Activated effector memory CD4-positive, alpha-beta T cell treated with anti-CD3 and anti-CD28 coated beads, Interleukin-2, amount 50 U/mL, for 16 hours (primary cell): ENCODE measurements around the gene CAVIN3.
"Not testable (repeated sequence)": the region's sequence is repeated elsewhere in the genome, so short reads cannot be mapped to it uniquely, and the experiment has no call there.

Source experiments
- DNase-seq: peaks from one replicate; pipeline ENCODE4 v3.0.0-alpha.2; 2020

The CAVIN3 gene

DNA sequence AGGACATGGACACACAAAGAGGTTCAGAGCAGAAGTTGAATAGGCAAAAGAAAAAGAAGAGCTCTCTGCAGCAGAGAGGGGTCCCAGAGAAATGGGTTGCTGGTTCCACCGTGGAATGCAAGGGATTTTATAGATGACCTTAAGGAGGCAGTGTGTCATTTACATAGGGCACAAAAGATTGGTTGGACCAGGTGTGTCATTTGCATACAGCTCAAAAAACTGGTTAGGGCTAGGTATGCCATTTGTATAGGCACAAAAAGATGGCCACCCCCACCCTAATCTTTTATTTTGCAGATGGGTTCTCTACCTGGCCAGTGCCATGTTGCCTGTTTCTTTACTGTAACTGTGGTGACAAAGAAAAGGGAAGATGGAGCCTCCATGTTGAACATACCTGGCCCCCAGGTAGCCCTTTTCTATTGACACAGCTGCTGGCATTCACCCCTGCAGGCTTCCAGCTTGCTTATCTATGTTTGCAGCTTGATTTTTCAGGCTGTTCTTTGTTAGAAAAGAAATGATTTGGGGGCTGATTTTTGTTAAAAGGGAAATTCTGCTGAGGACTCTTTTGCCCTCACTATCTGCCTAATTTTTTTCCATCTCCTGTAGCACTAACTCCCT, 3.1 kb upstream of the CAVIN3 start:
- DNase-seq = no peak

DNA sequence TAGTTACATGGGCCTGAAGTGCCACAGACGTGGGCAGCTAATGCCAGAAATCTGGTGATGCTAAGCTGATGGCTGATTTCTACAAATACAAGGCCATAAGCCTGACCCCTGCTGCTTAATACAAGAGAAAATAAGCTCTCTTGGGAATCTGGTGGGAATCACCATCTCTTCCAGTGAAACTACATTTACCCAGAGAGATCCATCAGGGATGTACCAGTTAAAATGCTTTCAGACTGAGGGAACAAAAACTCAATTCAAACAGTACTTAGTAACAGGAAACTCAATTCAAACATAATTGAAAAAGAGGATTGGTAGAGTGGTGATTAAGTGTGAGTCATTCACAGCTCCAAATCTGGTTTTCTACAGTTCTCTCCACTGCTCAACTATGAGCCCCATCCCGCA, 1.7 kb upstream of the CAVIN3 start:
- DNase-seq = no peak

DNA sequence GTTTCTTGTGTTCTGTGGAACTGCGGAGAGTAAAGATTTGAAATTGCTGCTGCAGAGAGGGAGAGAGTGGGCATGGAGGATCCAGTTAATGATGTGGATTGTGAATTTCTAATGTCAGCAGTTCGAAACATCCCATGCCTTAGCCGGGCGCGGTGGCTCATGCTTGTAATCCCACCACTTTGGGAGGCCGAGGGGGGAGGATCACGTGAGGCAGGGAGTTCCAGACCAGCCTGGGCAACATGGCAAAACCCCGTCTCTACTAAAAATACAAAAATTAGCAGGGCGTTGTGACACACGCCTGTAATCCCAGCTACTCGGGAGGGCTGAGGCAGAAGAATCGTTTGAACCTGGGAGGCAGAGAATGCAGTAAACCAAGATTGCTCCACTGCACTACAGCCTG, 1.1 kb upstream of the CAVIN3 start:
- DNase-seq = no peak

DNA sequence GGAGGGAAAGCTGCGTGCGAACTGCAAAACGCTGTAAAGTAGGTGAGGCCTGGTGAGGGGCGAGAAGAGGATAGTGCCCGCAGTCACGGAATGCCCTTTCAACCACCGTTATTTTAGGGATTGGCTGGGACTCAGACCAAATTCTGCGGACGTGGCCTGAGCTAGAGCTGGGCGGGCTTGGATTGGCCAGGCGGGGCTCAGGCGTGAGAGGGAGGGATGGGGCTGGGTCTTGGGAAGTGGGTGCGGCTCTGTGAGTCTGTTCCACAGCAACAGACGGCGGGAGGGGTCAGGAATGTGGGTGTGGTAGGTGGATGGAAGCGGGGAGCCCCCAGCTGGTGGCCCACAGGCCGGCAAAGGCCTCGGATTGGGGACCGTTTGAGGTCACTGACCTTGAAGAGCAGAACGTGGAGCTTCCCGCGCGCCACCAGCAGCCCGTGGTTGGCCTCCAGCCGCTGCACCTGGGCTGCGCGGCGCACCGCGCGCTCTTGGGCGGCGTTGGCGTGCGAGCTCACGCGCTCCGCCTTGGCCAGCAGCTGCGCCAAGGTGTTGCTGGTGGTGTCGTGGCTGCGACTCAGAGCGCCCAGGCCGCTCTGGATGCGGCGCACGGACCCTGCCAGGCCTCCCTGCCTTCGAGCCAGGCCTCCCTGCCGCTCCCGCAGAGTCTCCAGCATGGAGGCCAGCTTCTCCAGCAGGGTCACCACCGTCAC, 444 bp downstream of the CAVIN3 start:
- DNase-seq = peak; percentile 64

DNA sequence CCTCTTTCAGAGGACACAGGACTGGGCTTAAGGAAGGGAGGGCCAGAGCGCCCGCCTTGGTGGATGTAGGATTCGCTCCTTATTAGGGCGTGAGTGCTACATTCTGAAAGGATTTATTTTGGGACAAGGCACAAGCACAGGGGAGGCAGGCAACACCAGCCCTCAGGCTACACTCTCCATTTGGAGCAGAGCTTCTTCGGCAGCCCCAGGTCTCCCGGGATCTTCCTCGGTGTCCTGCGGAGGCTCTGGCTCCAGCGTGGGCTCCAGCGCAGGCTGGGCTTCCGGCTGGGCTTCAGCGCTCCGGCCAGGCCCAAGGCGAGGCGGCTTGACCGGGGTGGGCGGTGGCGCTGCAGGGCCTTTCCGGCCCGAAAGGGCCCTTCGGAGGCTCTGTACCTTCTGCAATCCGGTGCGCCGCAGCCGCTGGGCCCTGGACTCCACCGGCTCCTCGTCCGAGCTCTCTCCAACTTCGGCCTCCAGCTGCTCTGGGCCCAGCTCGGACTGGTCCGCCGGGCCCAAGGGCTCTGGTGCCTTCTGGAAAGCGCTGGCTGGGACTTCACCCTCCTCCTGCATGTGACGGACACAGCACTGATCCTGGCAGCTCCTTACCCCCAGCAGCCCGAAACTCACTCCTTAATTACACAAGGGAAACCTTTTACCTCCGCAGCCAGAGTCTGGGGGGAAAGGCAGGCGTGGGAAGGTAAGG, 1.1 kb downstream of the CAVIN3 start:
- no peak for DNase-seq

DNA sequence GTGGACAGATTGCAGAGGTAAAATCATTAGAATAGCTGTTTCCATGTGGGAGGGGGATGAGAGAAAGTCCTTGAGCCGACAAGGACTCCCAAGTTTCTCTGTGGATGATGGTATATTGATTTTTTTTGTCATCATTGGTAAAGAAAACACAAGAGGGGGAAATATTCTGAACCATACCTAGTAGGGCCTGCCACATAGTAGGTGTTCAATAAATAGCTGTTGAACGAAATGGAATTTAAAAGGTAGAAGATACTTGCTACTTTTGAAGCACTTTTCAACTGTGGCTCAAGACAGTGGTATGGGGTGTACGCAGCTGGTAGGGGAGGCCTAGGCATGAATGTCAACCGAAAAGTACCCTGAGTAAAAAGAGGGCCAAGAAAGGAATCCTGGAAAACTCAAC, 2.1 kb downstream of the CAVIN3 start:
- DNase-seq = no peak

DNA sequence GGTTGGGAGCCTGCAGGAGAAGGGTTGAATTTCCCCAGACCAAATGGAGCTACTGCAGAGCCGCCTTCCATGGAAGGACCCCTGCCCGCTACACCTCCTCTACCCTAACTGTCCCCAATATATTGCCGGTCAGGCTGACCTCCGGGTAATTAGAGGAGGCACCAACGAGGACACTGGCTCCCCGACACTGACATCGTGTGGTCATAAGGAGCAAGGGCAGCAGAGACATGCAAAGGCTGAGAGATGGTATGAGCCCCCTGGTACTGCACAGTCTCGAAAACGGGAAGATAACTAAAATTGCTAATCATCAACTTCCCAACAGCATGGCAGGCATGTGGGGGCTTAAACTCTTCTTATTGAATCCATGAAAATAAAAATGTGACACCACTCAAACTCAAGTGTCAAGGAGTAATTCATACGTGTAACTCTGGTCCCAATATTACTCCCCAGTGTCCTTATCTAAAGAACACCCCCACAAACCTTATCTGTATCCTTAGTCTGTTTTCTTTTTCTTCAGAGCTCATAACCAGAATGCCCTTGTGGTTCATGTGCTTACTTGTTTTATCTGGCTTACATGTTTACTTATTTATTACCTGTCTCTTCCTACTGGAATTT, 4.4 kb downstream of the CAVIN3 start:
- DNase-seq = no peak

DNA sequence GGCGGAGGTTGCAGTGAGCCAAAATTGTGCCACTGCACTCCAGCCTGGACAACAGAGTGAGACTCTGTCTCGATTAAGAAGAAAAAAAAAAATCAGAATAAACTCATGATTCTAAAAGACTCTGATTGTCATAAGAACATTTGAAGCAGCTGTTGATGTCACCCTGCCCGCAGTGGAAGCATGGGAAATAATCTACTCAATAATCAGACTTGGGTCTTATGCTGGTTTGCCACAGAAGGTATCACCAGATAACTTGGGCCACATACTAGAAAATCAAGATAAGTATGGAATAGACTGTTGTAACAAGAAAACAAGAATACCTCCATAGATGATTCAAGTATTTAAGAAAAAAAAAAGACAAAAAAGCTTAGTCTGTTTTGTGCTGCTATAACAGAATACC, 8.2 kb downstream of the CAVIN3 start:
- no peak for DNase-seq

DNA sequence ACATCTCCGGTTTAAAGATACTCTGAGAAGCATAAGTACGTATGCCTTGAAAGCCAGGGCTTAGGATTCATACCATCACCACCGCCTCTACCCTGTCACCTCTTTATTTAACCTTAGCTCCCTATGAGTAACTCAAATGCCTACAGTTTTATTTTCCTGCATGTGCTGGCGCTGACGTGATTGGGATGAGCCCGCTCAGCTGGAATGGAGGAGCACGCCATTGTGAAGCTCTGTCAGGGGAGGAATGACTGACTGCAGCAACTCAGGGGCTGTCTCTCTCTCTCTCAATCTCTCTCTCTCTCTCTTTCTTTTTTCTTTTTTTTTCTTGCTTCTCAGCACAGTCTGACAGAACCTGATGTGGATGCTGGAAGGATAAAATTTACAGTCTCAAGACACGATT, 12.4 kb downstream of the CAVIN3 start:
- no peak for DNase-seq

DNA sequence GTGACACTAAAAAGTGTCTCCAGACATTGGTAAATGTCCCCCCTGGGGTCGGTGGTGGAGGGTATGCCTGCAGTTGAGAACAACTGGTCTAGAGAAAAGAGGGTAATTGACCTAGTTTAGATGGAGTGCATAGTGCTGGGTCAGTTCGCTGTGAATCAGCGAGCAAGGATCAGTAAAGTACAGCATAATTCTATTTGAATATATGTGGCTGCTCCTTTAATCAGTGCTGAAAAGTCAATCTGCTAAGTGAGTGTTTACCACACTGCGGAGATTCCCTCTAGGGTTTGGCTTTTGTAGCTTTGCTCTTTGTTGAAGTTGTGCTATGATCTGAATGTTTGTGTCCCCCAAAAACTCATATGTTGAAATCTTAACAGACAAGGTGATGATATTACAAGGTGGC, 15.0 kb downstream of the CAVIN3 start:
- DNase-seq = no peak

DNA sequence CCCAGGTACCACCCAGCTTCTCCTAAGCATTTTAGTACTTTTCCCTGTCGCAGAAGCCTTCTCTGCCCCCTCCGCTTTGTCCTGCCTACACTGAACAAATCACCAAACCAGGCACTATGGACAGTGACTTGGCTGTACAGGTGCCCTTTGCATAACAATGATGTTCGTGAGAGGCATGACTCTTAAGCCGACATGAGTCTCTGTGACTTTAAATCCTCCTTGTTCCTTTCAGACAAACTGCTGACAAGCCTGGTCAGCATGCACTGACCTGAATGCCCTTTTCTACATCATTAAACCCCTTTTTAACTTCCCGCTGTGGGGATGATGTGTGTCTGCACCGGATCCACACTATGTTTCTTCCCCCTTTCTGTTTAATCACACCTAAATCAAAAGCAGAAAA, 16.6 kb downstream of the CAVIN3 start:
- DNase-seq = no peak

DNA sequence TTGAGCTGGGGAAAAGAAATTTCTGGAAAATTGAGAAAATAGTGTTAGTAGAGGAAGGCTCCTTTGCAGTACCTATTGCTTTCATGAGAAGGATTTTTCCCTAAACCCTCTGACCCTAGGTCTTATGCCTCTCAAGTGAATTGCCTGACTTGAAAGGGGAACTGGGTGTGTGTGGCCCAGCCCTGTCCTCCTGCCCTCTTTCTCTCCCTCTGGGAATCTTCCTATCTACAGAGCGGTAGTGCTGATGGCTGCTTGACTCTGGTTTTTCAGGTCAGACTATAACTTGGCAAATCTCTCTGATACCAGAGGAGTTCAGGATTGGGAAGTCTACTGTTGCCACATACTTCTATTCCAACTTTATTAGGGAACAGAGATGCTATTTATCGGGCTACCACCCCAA, 19.2 kb downstream of the CAVIN3 start:
- no peak for DNase-seq

DNA sequence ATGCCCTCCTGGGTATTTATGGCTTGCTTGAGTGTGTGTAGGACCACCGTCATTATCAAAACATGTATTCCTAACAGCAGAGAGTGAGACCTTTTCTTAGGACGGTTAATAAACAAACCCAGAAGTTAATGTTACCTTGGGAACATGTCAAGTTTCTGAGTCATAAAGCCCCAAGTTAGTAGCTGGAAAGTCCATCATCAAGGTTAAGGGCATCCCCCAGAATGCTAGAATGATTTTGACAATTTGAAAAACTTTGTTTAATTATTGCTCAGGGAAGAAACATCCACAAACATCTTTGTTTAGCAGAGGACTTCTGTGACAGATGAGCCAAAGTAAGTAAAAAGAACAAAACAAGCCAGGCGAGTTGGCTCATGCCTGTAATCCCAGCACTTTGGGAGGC, 20.0 kb downstream of the CAVIN3 start:
- DNase-seq = no peak

DNA sequence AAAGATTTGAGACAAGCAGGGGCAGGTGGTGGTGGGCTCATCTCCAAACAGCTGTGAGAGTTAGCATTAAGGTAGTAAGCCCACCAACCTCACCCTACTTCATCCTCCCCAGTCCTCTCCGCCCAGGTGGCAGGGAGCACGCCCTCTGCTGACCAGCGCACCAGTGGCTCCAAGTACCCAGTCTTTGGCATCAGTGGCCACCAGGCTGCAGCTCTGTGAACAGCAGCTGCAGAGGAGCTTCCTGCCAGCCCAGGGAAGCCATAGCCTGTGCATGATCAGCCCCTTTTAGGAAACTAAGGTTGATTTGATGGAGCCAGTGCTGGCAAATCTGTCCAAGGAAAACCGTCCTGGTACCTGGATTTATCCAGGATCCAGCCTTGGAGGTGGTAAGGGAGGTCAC, 21.7 kb downstream of the CAVIN3 start:
- DNase-seq = no peak

DNA sequence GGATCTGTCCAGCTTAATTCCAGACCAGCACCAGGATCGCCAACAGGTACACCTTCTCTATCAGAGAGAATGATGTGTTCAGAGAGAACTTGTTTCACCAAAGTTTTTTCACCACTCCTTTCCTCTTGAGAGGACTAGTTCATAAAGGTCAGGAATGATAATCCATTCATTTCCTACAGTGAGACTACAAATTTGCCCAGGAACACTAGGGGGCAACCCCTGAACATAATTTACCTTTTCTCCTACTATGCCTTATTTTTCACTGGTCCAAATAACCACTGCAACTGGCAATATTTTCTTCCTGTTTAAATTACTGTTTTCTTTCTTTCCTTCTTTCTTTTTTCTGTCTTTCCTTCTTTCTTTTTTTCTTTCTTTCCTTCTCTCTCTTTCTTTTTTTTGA, 22.5 kb downstream of the CAVIN3 start:
- no peak for DNase-seq

DNA sequence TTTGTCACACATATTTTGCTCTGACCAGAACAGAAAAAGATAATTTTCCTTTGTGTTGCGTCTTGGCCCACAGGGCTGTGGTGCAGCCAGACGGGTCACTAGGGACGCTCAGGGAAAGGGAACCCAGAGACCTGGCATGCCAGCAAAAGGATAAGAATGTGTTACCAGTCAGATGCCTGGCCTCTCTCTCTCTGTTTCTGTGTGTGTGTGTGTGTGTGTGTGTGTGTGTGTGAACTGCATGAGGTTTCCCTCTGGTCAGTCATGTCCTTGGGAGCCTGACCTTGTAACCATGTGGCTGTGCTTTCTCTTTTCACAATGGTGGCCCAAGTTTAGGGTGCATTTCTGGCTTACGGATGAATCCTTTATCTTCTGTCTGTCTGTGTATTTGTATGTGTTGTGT, 35.3 kb downstream of the CAVIN3 start:
- no peak for DNase-seq

DNA sequence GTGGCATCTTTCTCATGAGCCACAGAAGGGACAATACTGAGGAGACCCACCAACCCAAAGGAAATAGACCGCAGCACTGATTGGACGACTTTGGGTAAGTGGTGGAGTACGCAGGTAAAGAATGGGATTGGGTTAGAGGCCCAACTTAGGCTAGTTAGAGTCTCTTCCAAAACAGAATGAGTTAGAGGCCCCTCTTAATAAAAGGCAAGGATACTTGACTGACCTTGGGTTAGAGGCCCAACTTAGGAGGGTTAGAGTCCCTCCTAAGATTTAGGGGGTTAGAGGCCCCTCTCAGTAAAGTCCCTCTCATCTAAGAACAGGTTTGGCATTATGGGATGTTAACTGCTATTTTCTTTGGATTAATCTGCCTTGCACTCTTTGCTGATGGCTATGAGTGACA, 36.1 kb downstream of the CAVIN3 start:
- no peak for DNase-seq

DNA sequence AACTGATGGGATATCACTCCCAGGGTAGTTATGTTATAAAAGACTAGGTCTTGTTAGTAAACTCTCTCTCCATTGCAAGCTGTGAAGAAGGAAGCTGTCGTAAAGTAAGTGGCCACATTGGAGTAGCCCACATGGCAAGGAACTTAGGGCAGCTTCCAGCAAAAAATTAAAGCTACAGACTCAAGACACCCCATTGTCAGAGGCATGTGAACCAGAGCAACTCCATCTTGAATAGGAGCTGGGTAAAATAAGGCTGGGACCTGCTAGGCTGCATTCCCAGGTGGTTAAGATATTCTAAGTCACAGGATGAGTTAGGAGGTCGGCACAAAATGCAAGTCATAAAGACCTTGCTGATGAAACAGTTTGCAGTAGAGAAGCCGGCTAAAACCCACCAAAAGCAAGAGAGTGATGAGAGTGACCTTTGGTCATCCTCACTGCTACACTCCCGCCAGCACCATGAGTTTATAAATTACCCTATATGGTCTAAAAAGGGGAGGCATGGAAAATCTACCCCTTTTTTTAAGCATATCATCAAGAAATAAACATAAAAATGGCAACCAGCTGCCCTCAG, 36.8 kb downstream of the CAVIN3 start:
- no peak for DNase-seq

DNA sequence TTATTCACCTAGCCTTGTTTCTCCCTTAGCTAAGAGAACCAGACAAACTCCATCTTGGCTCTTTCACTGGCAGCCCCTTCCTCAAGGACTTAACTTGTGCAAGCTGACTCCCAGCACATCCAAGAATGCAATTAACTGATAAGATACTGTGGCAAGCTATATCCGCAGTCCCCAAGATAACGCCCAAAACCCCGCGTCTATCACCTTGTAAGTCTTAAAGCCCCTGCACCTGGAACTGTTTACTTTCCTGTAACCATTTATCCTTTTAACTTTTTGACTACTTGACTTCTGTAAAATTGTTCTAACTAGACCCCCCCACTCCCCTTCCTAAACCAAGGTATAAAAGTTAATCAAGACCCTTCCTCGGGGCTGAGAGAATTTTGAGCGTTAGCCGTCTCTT, 39.5 kb downstream of the CAVIN3 start:
- DNase-seq = not testable (repeated sequence)

DNA sequence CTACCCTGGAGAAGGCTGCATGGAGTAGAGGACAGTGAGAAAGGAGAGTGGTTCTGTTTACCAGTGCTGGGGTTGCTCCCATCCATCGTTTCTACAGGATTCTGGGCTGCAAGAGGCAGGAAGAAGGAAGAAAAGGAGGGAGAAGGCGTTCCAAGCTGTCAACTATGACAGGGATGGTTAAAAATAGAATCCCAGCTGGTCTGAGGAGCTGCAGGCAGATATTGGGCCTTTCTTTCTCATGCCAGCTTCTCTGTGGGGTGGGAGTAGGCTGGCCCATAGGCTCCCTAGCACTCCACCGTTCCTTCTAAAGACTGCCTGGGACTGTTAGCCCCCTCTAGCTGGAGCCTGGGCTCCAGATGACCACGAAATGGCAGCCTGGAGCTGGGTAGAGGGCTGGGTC, 47.1 kb downstream of the CAVIN3 start:
- DNase-seq = no peak

DNA sequence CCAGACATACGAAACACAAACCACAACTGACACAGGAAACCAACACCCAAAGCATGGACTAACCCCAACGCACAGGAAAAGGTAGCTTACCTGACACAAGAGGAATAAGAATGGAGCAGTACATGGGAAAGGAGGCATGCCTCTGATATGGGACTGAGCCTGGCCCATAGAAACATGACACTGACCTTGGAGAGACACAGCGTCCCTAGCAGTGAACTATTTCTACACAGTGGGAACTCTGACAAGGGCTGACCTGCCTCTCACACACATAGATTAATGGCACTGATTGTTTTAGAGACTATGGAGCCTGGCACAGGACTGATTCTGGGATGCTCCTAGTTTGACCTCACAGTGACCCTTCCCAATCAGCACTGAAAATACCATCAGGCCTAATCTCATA, 48.7 kb downstream of the CAVIN3 start:
- DNase-seq = no peak

DNA sequence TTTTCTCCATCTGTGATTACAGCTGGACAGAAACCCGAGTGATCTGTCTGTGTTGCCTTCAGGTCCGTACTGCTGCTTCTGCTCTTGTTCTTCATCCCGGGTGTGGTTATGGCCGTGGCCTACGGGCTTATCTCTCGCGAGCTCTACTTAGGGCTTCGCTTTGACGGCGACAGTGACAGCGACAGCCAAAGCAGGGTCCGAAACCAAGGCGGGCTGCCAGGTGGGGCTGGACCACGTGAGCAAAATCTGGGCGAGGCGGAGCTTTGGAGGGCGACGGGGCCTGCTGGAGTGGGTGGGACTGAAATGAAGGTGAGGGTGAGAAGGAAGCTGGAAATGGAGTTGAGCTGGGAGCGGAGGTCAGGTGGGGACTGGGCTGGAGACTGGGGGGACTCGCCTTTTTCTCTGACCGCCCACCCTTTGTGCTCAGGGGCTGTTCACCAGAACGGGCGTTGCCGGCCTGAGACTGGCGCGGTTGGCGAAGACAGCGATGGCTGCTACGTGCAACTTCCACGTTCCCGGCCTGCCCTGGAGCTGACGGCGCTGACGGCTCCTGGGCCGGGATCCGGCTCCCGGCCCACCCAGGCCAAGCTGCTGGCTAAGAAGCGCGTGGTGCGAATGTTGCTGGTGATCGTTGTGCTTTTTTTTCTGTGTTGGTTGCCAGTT, 49.6 kb downstream of the CAVIN3 start:
- DNase-seq = no peak

DNA sequence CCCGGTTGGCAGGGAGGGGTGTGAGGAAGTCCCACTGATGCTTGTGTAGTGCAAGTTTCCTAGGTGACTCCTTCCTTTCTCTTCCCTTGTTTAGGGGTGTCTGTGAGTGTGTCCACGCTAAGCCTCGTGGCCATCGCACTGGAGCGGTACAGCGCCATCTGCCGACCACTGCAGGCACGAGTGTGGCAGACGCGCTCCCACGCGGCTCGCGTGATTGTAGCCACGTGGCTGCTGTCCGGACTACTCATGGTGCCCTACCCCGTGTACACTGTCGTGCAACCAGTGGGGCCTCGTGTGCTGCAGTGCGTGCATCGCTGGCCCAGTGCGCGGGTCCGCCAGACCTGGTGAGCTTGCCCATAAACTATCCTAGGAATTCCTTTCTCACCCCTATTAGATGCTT, 50.3 kb downstream of the CAVIN3 start:
- no peak for DNase-seq
